Lower lobe of right lung (tissue), 2 donors: ENCODE data around the gene PI4KA. TPM values are rescaled to one million over a fixed set of nuclear protein-coding genes. Genes with fewer than 3 reads are reported as not detected.
"Not testable (repeated sequence)": the region's sequence is repeated elsewhere in the genome, so short reads cannot be mapped to it uniquely, and the experiment has no call there.

Experiments used
- ATAC-seq, 2 donors: fragments of 200-7000 bp; cut with Tn5 transposase; one replicate each; pipeline ENCODE4 v1.9.1; 2020 to 2022; ENCODE audit warnings: mild to moderate bottlenecking in 2 of 2, moderate library complexity in 2 of 2
- DNase-seq: peaks from one replicate; pipeline ENCODE4 v3.0.0-alpha.2; 2020
- H3K27ac ChIP-seq: fragments of 200-600 bp; one replicate; pipeline ENCODE4 v1.8.0; 2022
- H3K27me3 ChIP-seq: fragments of 200-600 bp; one replicate; pipeline ENCODE4 v1.8.0; 2022; ENCODE audit warnings: low read depth
- H3K36me3 ChIP-seq: fragments of 200-600 bp; one replicate; pipeline ENCODE4 v1.8.0; 2022; ENCODE audit warnings: mild to moderate bottlenecking
- H3K4me1 ChIP-seq: fragments of 200-600 bp; one replicate; pipeline ENCODE4 v1.8.0; 2022
- H3K4me3 ChIP-seq: fragments of 200-600 bp; one replicate; pipeline ENCODE4 v1.8.0; 2022; ENCODE audit warnings: mild to moderate bottlenecking
- H3K9me3 ChIP-seq: fragments of 200-600 bp; one replicate; pipeline ENCODE4 v1.8.0; 2022
- intact Hi-C: fragments of 100-400 bp; cut with DNase I; formaldehyde crosslinking; loops from one replicate; pipeline ENCODE4 v1.11.0; 2022
- total RNA-seq: library from RNA; stranded (reverse); fragmentation: NEBNext Ultra II Directional; extraction: Animal tissue kit (Norgen Biotek cat#: 25700); gene quantifications from one replicate; pipeline ENCODE4 v1.2.1, GENCODE V29; 2021
- TF ChIP-seq, protein P1 (sequence below): fragments of 200-600 bp; IDR thresholded peaks from one replicate; pipeline ENCODE4 v1.8.0; 2022; ENCODE audit warnings: antibody characterized with exemption, mild to moderate bottlenecking
- donor health status: DM: no; HTN: yes; CAD: no; lungs with severe emphysema.

The PI4KA gene
- total RNA-seq, 1 donor from 2014 or later, result 109 TPM

DNA sequence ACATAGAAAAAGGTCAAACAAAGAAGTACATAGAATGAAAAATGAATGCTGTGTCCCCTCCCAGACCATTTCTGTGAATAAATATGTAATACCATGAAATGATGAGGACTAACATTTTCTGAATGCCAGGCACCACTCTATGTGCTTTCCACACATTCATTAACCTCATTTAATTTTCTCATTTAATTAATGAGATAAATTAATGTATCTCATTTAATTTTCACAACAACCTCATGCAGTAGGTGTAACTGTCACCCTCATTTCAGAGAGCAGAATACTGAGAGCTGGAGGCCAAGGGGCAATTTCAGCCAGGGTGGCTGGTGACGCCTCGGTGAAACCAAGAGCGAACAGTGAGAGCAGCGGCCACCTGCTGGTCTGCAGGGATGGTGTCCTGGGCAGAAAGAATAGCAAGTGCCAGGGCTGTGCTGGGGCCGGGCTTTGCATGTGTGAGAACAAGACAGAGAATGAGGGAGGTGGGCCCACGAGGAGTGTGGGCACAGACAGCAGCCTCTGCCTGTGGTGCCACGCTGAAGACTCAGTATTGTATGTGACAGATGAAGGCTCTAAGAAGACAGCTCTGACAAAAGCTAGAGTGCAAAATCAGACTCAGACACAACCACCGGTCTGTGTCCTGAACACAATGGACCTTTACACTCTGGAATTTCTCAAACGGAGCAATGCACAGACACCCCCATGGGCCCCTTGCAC lies 86.5 kb downstream of the PI4KA start:
- H3K27me3 ChIP-seq, result no peaks in the 10 kb centered on the region
- H3K4me1 ChIP-seq, result no peaks in the 10 kb centered on the region
- TF ChIP-seq, protein P1, sequence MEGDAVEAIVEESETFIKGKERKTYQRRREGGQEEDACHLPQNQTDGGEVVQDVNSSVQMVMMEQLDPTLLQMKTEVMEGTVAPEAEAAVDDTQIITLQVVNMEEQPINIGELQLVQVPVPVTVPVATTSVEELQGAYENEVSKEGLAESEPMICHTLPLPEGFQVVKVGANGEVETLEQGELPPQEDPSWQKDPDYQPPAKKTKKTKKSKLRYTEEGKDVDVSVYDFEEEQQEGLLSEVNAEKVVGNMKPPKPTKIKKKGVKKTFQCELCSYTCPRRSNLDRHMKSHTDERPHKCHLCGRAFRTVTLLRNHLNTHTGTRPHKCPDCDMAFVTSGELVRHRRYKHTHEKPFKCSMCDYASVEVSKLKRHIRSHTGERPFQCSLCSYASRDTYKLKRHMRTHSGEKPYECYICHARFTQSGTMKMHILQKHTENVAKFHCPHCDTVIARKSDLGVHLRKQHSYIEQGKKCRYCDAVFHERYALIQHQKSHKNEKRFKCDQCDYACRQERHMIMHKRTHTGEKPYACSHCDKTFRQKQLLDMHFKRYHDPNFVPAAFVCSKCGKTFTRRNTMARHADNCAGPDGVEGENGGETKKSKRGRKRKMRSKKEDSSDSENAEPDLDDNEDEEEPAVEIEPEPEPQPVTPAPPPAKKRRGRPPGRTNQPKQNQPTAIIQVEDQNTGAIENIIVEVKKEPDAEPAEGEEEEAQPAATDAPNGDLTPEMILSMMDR, result no peak
- ATAC-seq (no peak), DNase-seq (no peak)
- no peak overlapping the region for H3K27ac ChIP-seq
- intact Hi-C loops, result no loop called here
- peaks cover 52% of the 10 kb centered on the region for H3K36me3 ChIP-seq
- H3K4me3 ChIP-seq, result no peak overlapping the region
- no peaks in the 10 kb centered on the region for H3K9me3 ChIP-seq

DNA sequence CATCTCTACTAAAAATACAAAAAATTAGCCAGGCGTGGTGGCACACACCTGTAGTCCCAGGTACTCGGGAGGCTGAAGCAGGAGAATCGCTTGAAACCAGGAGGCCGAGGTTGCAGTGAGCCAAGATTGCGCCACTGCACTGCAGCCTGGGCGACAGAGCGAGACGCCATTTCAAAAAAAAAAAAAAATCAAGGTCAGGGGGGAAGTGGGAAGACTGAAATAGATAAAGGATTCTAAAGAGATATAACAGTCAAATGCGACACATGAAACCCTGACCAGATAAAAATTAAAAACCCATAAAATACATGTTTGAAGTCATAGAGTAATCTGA lies 89.2 kb downstream of the PI4KA start:
- H3K9me3 ChIP-seq, H3K27ac ChIP-seq, intact Hi-C loops, DNase-seq, H3K4me1 ChIP-seq, ATAC-seq, H3K27me3 ChIP-seq, H3K4me3 ChIP-seq: not testable (repeated sequence)
- H3K36me3 ChIP-seq, result peaks cover 48% of the 10 kb centered on the region

DNA sequence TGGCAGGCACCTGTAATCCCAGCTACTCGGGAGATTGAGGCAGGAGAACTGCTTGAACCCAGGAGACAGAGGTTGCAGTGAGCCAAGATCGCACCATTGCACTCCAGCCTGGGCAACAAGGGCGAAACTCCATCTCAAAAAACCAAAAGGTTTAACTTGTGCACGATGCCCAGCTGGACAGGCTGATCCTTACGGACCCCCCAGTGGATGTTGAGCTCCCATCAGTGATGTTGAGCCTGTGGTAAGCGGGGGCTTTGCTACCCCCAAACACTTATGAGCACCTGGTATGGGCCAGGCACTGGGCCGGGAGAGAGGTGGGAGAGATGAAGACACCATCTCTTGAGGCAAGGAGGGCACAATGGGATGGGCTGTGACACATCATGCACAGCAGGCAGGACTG lies 92.1 kb downstream of the PI4KA start:
- intact Hi-C loops, result no loop called here
- H3K36me3 ChIP-seq, result peaks cover 54% of the 10 kb centered on the region
- no peak overlapping the region for H3K27ac ChIP-seq

DNA sequence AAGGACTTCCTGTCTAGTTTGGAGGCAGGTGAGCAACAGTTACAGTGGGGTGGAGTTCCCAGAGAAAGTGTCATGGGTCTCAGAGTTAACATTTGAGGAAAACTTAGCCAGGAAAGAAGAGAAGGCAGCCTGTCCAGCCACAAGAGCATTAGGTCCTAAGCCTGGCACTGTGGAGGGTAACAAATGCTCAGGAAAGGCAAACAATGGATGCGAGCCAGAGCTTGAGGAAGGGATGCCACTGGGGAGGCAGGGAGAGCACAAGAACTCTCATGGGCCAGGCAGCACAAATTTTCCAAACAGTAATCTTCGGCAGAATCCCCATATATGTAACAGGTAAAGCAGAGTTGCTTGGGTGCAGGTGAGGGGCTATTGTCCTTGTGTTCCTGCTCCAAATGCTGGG lies 92.7 kb downstream of the PI4KA start:
- ATAC-seq (peak in 1 of 2 donors; percentile 45), DNase-seq (no peak)
- intact Hi-C loops, result no loop called here
- no peak overlapping the region for H3K4me3 ChIP-seq
- no peaks in the 10 kb centered on the region for H3K27me3 ChIP-seq
- no peaks in the 10 kb centered on the region for H3K4me1 ChIP-seq
- H3K27ac ChIP-seq, result no peak overlapping the region
- peaks cover 59% of the 10 kb centered on the region for H3K36me3 ChIP-seq
- no peaks in the 10 kb centered on the region for H3K9me3 ChIP-seq
- TF ChIP-seq, protein P1, result no peak

More for the DNA sequence above, 92.1 kb downstream of the PI4KA start:
- Histone ChIP-seq H3K4me3 (no peak overlapping the region), H3K9me3 (no peaks in the 10 kb centered on the region), H3K4me1 (no peaks in the 10 kb centered on the region), H3K27me3 (no peaks in the 10 kb centered on the region)
- TF ChIP-seq, protein P1, result no peak
- no peak for DNase-seq
- ATAC-seq, result no peak

DNA sequence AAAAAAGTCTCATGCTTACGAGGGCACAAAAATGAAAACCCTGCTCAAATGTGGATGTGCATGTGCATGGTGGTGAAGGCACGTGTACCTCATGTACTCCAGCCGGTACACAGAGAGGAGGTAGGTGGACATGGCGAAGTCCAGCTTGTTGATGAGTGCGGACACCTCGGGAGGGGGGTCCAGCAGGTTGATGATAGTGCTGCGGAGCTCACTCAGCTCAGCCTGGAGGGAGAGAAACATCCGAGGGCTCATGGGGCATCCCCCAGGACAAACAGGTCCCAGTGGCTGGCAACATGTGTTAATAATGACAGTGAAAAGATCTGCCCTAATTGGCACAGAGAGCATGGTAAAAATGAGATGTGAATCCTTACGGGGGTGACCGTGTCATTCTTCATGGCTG lies 93.9 kb downstream of the PI4KA start:
- no peak for ATAC-seq
- H3K9me3 ChIP-seq, result no peaks in the 10 kb centered on the region
- DNase-seq, result no peak
- no peak overlapping the region for H3K4me3 ChIP-seq
- H3K4me1 ChIP-seq, result no peaks in the 10 kb centered on the region
- H3K27me3 ChIP-seq, result no peaks in the 10 kb centered on the region
- H3K36me3 ChIP-seq, result peaks cover 70% of the 10 kb centered on the region
- intact Hi-C loops, result no loop called here
- TF ChIP-seq, protein P1, result no peak
- no peak overlapping the region for H3K27ac ChIP-seq

DNA sequence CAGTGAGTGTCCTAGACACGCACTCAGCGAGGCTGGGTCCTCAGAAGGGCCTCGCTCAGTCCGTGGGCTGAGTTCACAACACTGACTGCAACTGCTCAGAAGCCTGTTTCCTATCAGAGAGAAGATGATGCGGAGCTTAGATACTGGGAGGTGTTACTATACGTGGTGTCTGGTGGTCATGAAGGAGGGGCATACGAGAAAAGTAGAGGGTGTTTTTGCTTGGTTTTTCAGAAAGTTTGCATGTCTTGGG lies 94.2 kb downstream of the PI4KA start:
- no peak for DNase-seq
- Histone ChIP-seq H3K27me3 (no peaks in the 10 kb centered on the region), H3K4me3 (no peak overlapping the region), H3K36me3 (peaks cover 73% of the 10 kb centered on the region), H3K27ac (no peak overlapping the region), H3K9me3 (no peaks in the 10 kb centered on the region), H3K4me1 (no peaks in the 10 kb centered on the region)
- no peak for ATAC-seq
- TF ChIP-seq, protein P1, result no peak
- intact Hi-C loops, result no loop called here
